ENCODE data around the gene RCAN1. TPM values are rescaled to one million over a fixed set of nuclear protein-coding genes. Genes with fewer than 3 reads are reported as not detected.

The RCAN1 gene
- total RNA-seq, 1 experiment from 2014 or later: 9.7 TPM

DNA sequence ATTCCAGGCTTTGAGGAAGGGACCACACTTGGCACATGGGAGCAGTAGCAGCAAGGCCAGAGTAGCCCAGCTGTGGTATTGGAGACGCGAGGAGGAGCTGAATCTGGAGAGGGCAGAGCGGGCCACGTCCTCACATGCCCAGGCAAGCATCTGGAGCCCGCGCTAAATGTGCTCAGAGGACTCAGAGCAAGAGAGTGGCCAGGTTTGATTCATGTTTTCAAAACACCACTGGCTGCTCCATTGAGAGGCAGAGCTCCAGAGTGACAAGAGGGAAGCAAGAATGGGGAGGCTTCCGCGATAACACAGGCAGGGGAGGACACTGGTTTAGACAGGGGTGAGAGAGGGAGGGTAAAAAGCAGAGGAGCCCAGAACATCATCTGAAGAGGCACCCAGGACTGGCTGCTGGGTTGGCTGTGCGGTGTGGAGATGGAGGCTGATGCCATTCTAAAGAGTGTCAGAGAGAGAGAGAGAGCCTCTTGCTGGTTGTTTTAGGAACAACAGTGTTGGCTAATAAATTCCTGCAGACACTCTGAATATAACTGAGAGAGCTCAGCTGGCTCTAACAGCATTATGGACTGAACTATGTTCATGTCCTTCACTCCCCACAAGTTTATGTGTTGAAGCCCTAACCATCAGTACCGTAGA, 32.3 kb downstream of the RCAN1 start:
- no peak overlapping the region for H3K4me2 ChIP-seq (ENCODE audit: low read length)
- no peak overlapping the region for H2AFZ ChIP-seq (ENCODE audit: low read depth, low read length, poor library complexity, severe bottlenecking)
- ATAC-seq: peak; percentile 92
- no peaks in the 10 kb centered on the region for H3K9me3 ChIP-seq (ENCODE audit: control insufficient read depth in 1 of 2, insufficient read depth in 1 of 2, low read depth in 1 of 2, low read length in 2 of 2)
- TF ChIP-seq, protein P1, sequence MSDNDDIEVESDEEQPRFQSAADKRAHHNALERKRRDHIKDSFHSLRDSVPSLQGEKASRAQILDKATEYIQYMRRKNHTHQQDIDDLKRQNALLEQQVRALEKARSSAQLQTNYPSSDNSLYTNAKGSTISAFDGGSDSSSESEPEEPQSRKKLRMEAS (IDR thresholded peaks at IDR 0.05): no peak
- TF ChIP-seq, protein P2, sequence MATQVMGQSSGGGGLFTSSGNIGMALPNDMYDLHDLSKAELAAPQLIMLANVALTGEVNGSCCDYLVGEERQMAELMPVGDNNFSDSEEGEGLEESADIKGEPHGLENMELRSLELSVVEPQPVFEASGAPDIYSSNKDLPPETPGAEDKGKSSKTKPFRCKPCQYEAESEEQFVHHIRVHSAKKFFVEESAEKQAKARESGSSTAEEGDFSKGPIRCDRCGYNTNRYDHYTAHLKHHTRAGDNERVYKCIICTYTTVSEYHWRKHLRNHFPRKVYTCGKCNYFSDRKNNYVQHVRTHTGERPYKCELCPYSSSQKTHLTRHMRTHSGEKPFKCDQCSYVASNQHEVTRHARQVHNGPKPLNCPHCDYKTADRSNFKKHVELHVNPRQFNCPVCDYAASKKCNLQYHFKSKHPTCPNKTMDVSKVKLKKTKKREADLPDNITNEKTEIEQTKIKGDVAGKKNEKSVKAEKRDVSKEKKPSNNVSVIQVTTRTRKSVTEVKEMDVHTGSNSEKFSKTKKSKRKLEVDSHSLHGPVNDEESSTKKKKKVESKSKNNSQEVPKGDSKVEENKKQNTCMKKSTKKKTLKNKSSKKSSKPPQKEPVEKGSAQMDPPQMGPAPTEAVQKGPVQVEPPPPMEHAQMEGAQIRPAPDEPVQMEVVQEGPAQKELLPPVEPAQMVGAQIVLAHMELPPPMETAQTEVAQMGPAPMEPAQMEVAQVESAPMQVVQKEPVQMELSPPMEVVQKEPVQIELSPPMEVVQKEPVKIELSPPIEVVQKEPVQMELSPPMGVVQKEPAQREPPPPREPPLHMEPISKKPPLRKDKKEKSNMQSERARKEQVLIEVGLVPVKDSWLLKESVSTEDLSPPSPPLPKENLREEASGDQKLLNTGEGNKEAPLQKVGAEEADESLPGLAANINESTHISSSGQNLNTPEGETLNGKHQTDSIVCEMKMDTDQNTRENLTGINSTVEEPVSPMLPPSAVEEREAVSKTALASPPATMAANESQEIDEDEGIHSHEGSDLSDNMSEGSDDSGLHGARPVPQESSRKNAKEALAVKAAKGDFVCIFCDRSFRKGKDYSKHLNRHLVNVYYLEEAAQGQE (IDR thresholded peaks at IDR 0.05; ENCODE audit: low read depth): no peak
- TF ChIP-seq ZFX (IDR thresholded peaks at IDR 0.05): no peak
- TF ChIP-seq EZH2 (IDR thresholded peaks at IDR 0.05): no peak
- no peak for TF ChIP-seq POLR2A (IDR thresholded peaks at IDR 0.05; ENCODE audit: borderline replicate concordance, extremely low read depth, insufficient read depth, insufficient read length)
- no peak for TF ChIP-seq SP1 (IDR thresholded peaks at IDR 0.05; ENCODE audit: low read depth)
- no peak for TF ChIP-seq FOSL1 (IDR thresholded peaks at IDR 0.05; ENCODE audit: low read depth)
- TF ChIP-seq, protein P3, sequence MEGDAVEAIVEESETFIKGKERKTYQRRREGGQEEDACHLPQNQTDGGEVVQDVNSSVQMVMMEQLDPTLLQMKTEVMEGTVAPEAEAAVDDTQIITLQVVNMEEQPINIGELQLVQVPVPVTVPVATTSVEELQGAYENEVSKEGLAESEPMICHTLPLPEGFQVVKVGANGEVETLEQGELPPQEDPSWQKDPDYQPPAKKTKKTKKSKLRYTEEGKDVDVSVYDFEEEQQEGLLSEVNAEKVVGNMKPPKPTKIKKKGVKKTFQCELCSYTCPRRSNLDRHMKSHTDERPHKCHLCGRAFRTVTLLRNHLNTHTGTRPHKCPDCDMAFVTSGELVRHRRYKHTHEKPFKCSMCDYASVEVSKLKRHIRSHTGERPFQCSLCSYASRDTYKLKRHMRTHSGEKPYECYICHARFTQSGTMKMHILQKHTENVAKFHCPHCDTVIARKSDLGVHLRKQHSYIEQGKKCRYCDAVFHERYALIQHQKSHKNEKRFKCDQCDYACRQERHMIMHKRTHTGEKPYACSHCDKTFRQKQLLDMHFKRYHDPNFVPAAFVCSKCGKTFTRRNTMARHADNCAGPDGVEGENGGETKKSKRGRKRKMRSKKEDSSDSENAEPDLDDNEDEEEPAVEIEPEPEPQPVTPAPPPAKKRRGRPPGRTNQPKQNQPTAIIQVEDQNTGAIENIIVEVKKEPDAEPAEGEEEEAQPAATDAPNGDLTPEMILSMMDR (IDR thresholded peaks at IDR 0.05 in 2 of 3, conservative IDR thresholded peaks at IDR 0.05 in 1 of 3; ENCODE audit: borderline replicate concordance in 1 of 3, insufficient read depth in 1 of 3, low read depth in 2 of 3, low read length in 2 of 3): peak; percentile 25 to 50 (median 42); a peak in 4 of 6 replicates
- TF ChIP-seq RAD21 (IDR thresholded peaks at IDR 0.05; ENCODE audit: low read depth): peak; percentile 67
- no peak for TF ChIP-seq SIN3A (IDR thresholded peaks at IDR 0.05; ENCODE audit: low read depth)
- TF ChIP-seq POLR2AphosphoS5 (IDR thresholded peaks at IDR 0.05; ENCODE audit: low read depth, low read length): no peak
- no peak for TF ChIP-seq EZH2phosphoT487 (IDR thresholded peaks at IDR 0.05; ENCODE audit: borderline replicate concordance)
- H3K79me2 ChIP-seq (ENCODE audit: insufficient read depth, low read length): no peaks in the 10 kb centered on the region
- intact Hi-C loops (cut with micrococcal nuclease): no loop called here
- ChIA-PET RAD21 (ENCODE audit: low non-redundant PET in 1 of 2, low total read pairs in 2 of 2, uncharacterized antibody in 2 of 2, unreplicated experiment in 2 of 2) (no interaction called here), POLR2A (no interaction called here), CTCF (interaction anchor here (1.2 to 2.2 kb wide), 6 partner anchors 9 to 72 kb away, joined by 3 to 10 read pairs (median 6); no protein-coding TSS in a partner anchor)
- H3K4me3 ChIP-seq (replicated peaks in 1 of 2; ENCODE audit: low read depth in 1 of 2, low read length in 2 of 2): no peak overlapping the region
- no peak overlapping the region for H3K9ac ChIP-seq (ENCODE audit: low read length)
- no peaks in the 10 kb centered on the region for H3K27me3 ChIP-seq (ENCODE audit: insufficient read depth, low read length)
- no peak overlapping the region for H3K27ac ChIP-seq (ENCODE audit: low read depth, low read length)
- H3K9me2 ChIP-seq (ENCODE audit: insufficient read depth): no peaks in the 10 kb centered on the region
- DNase-seq (ENCODE audit: low read depth, low spot score): no peak
- BruUV-seq (replicated peaks): no TSS peak
- H3K36me3 ChIP-seq (ENCODE audit: control insufficient read depth in 1 of 2, insufficient read depth in 2 of 2, low read length in 2 of 2): no peaks in the 10 kb centered on the region
- H4K20me1 ChIP-seq (ENCODE audit: insufficient read depth): no peaks in the 10 kb centered on the region
- H3K4me1 ChIP-seq (ENCODE audit: control insufficient read depth in 1 of 2, insufficient read depth in 2 of 2, low read length in 2 of 2): no peaks in the 10 kb centered on the region; a peak in 1 of 4 replicates
